HPDE6-E6E7 (cell line): ENCODE data around the gene CEPT1.
A peak's percentile ranks its signal among the peaks of the same experiment; 100 is the strongest.
"Not testable (repeated sequence)": the region's sequence is repeated elsewhere in the genome, so short reads cannot be mapped to it uniquely, and the experiment has no call there.

Source experiments
- DNase-seq: peaks from one replicate; pipeline ENCODE4 v3.0.0; 2011; ENCODE audit warnings: missing footprints; ENCODE audit errors: extremely low spot score

Gene CEPT1

DNA sequence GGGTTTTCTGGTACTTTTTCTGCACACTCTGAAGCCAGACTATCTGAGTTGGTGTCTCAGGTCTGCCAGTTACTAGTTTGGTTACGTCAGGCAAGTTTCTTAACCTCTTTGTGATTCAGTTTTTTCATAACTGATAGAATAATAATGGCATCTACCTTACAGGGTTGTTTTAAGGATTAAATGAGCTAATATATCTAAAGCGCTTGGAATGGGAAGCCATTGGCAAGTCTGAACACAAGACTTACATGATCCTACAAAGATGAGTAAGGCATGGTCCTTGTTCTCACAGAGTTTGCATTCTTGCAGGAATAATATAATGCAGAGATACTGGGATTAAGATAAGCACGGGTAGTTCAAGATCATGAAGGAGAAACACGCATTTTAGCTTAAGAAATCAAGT lies 69.6 kb downstream of the CEPT1 start:
- DNase-seq: no peak

DNA sequence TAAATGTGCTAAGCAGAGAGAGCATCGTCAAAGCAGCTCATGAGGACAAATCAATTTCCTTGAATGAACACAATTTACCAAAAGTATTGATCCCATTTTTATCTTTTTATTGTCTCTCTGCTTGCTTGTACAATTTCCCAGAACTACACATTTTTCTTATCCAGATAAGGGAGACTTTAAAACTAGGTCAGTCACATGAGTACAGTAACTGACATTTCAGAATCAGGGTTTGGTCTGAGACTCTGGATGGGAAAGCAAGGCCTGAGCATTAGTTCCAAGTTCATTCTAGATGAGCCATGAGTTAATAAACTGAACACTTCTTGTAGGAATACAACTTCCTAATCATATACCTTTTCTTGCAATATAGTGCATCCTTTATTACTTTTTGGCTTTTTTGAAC lies 71.9 kb downstream of the CEPT1 start:
- DNase-seq: no peak

DNA sequence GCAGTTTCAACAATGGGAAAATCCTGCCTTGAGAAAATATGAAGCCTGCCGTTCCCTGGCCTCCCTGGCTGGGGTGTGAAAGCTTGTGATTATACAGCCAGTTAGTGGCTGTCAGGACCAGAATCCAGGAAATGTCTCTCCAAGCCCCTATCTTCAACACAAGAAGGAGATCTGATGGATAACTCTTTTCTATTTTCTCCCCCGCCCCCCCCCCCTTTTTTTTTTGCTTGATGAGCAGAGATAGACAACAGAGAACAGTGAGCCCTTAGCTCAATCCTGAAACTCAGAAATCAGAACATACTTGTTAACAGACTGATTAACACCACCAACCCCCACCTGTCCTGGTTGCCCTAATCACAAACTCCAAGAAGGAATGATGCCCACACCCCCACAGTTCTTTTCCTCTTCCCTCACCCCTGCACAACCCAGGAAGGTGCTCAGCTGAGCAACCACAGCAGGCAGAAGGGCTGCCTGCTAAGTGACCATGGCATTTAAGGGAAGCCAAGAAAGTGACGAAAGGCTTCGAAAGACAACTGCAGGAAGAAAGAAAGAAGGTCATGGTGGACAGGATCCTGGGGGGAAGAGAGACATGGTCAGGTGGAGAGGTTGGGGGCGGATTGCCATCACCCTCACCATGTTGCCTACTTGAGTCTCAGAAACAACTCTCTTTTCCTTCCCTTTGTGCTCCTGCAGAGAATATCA lies 72.8 kb downstream of the CEPT1 start:
- no peak for DNase-seq

DNA sequence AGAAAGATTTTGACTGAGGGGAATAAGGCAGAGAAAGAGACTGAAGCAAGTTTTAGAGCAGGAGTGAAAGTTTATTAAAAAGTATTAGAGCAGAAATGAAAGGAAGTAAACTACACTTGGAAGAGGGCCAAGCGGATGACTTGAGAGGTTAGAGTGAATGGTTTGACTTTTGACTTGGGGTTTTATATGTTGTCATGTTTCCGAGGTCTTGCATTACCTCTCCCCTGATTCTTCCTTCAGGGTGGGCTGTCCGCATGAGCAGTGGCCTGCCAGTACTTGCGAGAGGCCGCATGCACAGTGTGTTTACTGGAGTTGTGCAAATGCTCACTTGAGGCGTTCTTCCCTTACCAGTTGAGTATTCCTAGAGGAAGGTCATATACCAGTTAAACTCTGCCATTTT lies 73.4 kb downstream of the CEPT1 start:
- no peak for DNase-seq

DNA sequence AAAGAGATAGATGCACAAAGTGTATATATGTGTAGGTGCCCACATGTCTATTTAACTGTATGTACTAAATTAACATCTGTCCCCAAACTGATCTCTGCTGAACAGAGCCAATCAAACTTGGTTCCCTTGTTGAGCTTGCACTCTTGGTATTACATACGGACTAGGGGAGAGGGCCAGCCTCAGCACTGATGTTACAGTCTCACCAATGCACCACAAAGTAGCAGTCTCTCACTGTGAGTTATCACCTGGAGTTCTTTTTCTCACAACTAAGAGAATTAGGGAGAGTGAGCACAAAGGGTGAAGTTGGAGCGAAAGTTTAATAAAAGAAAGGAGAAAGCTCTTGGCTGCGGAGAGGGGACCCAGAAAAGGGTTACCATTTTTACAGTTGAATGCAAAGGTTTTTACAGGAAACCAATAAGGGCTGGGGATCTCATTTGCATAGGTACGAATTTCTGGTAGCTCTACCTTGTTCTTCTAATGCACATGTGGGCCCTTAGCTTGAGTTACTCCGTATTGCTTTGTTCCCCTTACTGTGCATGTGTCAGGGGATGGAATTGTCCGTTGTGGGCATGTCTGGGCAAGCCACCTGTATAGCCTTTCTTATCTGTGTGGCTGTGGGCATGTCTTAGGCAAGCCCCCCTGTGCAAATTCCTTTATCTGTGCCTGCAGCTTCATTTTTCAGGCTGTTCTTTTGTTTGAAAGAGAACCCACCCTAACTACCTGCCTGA lies 74.2 kb downstream of the CEPT1 start:
- DNase-seq: no peak

DNA sequence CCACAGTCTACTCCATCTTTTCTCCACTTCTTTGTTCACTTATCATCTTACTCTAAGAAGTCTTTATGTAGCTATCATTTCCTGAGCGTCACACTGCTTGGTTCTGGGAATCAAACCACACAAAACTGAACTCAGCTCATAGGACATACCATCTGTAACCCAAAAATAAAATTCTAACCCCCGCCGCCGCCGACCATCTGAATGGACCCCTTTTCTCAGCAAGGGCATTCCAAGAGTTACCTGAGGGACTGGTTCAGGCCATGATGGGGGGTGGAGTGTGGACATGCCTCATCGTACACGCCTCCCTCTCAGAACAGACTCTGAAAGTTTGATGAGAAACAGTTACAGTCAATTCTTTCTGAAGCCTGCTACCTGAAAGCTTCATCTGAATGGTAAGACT lies 74.9 kb downstream of the CEPT1 start:
- no peak for DNase-seq

DNA sequence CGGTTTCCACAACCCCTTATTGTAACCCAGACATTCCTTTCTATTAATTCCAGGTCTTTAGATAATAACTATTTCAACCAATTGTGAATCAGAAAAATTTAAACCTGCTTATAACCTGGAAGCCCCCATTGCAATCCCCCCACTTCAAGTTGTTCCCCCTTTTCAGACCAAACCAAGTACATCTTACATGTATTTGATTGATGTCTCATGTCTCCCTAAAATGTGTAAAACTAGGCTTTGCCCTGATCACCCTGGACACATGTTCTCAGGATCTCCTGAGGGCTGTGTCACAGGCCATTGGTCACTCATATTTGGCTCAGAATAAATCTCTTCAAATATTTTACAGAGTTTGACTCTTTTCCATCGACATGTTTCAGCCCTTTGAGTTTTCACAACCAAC lies 75.3 kb downstream of the CEPT1 start:
- not testable (repeated sequence) for DNase-seq

DNA sequence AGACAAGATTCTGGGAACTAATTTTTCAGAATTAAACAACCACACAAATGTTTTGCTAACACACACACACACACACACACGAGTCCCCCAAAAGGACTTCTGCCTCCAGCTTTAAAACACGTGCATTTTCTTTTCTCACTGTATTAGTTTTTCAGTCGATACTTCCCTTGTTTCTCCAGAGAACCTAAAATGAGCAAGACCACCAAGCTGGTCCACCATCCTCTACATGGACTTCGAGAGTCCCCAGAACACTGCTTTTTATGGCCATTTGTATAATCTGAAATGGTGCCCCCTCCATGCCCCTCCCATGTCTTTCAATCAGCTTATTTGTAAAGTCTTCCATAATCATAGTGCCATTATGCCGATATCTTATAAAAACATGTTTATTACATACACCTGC lies 76.7 kb downstream of the CEPT1 start:
- no peak for DNase-seq

DNA sequence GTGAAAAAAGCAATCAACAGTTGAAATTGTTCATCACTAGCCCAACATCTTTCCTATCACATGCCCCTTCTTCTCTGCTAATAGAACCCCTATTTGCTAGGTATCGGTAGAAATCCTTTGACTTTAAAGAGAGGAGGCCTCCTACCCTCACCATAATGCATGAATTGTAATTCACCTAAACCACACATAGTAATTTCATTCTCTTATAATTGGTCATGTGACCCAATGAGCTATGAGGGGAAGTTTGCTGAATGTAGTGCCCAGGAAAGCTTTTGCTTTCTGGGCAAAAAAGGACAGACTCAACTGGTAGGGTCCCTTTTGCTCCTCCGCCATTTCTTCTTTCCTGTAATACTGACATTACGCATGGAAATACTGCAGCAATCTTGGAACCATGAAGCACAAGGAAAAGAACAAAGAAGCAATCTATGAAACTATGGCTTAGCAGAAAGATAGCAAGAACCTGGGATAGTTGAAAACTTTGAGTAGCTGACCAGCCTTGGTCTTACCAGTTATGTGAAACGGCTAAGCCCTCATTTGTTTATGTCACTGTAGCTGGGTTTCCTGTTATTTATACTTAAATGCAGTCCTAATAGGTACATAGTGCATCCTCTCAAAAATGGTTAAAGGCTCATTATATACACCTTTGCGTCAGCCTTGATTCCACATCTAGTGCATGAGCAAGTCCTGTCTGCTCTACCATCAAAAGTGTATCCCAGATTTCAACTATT lies 77.3 kb downstream of the CEPT1 start:
- DNase-seq: no peak

DNA sequence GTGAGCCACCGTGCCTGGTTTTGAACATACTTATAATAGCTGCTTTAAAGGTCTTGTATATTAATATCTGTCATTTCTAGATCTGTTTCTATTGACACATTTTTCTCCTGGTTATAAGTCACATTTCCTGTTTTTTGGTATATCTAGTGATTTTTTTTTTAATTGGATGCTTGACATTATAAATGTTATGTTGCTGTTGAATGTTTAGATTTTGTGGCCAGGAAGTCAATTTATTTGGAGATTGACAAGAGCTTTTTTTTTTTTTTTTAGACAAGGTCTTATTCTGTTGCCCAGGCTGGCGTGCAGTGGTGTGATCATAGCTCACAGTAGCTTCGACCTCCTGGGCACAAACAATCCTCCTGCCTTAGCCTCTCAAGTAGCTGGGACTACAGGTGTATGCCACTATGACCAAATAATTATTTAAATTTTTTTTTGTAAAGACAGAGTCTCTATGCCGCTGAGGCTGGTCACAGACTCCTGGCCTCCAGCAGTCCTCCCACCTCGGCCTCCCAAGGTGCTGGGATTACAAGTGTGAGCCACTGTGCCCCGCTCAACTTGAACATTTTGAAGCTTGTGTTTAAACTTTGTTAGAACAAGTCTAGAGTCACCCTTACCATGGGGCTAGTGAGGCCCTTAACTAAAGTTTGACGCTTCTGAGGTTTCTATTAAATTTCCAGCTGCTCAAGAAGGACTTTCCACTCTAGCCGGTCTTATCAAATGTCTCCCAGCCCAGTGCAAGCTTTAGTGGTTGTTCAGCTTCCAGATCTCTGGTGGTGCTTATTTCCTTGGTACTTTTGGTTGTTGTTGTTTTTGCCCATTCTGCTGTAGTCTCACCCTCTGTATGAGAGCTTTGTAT lies 78.9 kb downstream of the CEPT1 start:
- no peak for DNase-seq

DNA sequence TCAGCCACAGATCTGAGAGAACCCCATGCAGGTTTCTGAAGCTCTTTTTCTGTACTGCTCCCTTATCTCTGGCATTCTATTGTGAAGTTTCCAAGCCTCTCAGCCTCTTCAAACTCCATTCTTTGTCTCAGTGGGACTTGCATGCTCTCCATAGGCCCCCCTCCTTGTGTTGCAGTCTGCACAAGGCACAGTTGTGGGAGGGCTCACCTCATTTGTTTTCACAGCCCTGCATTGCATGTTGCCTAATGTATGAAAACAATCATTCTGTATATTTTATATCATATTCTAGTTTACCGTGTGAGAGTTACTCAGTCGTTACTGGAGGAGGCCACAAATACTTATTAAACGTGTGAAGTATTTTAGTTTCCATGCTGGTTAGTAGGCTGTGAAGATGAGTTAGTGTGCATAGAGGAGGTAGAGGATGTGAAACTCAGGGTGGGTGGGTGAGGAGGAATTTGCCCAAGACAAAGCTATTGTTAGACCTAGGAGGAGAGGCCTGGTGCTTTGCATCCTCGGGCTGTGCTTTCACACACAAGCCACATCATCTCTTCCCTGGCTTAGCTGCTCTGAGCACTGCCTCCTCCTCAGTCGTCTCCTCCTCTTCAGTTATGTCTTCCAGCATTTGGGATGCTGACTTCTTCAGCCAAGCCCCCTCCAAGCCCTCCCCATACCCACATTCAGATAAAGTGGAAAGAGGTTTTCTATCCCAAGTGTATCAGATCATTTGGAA lies 79.7 kb downstream of the CEPT1 start:
- no peak for DNase-seq

DNA sequence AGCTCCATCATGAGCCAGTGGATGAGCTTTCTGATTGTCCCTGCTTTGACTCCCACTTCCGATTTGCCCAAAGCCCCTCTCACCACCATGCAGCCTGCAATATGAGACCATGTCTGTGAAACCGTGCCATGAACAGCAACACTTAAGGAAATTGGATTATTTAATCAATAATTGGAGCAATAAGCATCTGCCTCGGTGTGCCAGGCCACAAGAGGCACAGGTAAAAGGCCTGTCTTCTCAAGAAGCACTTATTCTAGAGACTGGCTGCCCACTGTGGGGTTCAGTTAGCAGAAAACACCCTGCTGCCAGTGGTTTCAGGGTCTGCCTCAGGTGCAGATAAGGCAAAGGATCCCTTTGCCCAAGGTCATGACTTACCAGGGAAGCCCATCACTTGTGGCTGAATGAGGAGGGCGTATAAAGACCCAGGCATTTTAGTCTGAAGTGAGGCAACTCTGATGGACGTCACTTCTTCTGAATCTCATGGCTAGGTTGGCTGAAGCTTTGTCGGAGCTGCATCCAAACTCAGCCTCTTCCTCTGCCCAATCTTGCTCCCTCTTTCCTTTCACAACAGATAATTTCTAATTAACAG lies 80.4 kb downstream of the CEPT1 start:
- no peak for DNase-seq

DNA sequence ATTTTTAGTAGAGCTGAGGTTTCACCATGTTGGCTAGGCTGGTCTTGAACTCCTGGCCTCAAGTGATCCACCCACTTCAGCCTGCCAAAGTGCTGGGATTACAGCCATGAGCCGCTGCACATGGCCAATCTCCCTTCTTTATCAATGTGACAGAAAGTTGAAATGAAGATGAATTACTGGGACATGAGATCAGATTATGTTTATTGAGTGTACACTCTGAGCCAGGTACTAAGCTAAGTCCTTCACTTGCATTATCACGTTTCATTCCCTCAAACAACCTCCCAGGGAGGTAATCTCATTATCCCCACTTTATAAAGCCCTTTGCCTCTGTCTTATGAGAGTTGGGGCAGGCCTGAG lies 81.2 kb downstream of the CEPT1 start:
- no peak for DNase-seq

DNA sequence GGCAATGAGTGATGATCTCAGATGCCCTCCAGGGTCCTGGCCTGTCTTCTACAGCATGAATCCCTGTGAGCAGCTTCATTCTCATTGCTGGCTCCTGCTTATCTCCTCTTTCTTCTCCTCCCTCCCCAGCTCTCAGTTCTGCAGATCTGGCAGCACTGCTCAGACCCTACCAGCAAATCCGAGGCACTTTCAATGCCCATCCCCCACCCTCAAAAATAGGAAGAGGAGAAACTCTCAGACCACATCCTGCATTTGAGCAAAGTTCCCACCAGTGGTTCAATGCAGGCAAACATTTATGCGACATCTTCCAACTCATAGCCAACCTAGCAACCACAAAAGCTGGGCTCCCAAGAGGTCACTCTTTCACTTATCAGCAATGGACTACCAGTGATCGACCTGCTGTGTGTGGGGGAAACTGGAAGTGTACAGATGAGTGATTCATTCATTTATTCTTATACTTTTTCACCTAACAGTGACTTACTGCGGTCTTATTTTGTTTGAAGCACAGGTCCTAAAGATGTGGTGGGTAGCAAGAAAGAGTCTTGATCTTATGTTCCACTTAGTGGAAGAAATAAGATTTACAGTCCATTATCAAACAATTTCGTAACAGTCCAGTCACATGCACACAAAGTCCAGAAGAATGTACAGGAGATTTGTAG lies 81.7 kb downstream of the CEPT1 start:
- DNase-seq: no peak

DNA sequence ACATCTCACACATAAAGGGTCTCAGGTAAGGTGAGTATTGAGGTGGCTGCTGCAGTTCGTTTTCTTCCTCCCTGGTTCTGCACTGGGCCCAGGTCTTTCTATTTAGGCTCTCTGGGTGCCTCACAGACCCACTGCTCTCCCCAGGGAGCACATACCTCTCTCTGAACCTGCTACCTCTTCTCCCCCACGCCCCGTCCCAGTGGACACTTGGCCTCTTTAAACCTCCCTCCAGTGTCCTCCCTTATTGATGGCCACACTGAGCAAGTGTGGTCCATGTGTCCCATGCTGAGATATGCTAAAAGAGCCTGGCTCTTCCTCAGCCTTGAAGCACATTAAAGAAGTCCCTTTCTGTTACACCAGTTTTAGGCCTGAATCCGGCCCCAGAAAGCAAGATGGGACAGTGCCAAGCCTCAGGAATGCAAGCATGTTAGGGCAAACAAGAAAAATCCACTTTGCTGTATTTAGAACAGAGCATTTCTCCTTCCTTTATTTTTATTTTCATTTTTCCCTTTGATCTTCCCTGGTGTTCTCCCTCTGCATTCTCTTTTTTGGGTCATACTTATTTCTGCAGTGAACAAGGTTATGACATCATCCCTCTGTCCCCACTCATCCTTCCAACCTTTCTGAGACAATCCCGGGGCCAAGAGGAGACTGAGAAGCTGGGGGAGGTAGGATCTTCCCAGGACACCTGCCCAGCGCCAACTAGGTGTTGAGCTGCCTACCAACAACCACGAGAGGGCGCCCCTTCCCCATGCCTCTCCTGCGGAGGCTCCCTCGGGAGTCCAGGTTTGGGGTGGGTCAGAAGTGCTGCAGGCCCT lies 82.5 kb downstream of the CEPT1 start:
- peak; percentile 93 for DNase-seq

DNA sequence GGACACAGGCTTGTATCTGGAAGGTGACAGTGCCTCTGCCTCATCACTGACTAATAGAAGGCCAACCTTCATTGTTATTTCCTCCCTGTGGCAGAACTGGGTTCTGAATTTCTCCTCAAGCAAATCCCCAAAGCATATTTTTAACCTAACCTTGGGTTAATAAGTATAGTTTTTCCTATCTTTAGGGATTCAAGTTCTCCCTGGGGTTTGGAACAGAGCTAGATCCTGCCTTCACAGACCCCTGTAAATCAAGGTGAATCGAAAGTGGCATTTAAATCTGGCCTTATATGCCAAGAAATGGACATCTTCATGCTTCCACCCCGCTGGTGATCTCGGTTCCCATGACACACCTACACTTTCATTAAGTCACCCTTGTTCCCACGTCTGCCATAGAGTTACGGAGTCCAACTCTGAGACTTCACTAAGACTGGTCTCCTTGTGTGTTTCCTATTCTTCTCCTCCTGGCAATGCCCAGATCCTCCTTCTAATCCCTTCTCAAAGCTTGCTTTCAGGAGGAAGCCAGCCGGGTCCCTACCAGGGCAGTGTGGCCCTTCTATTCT lies 83.2 kb downstream of the CEPT1 start:
- no peak for DNase-seq

DNA sequence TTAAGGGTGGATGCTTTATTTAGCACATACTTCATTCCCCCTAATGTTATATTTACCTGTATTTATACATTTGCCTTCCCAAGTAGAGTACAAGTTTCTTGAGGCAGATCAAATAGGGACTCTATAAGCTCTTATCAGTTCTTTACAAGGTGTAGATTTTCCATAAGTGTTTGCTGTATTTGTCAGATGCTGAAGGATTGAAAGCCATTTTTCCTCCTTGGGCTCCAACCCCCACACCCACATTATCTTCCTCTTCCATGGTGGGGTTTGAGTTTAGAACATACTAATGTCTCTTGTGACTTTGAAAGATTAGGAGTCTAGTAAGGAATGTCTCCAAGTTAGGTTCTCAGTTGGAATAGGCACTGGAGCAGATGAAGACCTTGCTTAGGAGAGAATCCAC lies 85.1 kb downstream of the CEPT1 start:
- DNase-seq: no peak

DNA sequence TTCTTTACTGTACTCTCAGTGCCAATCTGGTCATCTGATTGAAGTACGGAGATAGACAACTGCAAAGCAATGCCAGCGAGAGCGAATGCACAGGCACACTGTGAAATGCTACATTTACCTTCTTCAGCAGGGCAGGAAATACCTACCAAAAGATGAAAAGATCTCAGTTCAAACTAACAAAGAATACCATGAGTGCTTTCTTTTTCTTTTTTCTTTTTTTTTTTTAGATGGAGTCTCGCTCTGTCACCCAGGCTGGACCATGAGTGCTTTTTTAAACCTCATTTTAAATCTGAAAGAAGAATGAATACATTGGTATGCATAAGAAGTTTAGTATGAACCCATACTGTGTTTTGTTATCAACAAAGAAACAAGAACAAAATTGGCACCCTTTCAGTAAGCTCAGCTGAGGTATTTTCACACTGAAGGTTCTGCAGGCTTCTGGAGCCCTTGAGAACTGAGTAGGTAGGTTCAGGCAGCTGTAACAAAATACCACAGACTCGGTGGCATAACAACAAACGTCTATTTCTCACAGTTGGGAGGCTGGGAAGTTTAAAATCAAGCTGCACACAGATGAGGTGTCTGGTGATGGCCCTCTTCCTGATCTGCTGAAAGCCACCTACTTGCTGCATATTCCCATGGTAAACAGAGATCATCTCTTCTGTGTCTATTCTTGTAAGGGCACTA lies 85.8 kb downstream of the CEPT1 start:
- DNase-seq: no peak

DNA sequence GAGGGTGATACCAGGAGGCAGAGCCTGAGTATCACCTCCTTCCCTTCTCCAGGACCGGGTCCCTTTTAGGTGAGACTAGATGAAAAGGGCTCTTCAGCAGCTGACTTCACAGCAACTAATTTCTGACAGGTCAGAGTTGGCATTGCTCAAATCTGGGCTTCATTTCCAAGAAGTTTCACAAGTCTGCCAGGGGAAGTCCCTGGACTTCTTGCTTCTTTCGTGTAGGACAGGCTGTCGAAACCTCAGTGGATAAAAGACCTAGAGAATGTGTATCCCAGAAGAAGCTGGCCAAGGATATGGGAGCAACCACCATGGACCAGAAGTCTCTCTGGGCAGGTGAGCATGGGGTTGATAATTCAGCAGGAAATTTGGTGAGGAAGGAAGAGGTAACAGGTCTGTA lies 87.4 kb downstream of the CEPT1 start, which contains the start of gene CHI3L2:
TSS of gene CHI3L2 (plus strand) at position 280 of the 400 bp plus-strand sequence. CDS start at position 297, 17 bp downstream.
- no peak for DNase-seq
